Tibial artery (tissue), 4 donors: ENCODE data around the gene GALR1.
"Not testable (repeated sequence)": the region's sequence is repeated elsewhere in the genome, so short reads cannot be mapped to it uniquely, and the experiment has no call there.

Experiments
- DNase-seq, 2 donors: peaks; one replicate each; pipeline ENCODE4 v3.0.0-alpha.2; 2019
- H3K27ac ChIP-seq, 2 donors: fragments of 200-600 bp; sonication (generic) in 1 of 2; 1 replicate in 1 of 2; 2 replicates in 1 of 2; pipeline ENCODE4 v1.5.1; 2018 to 2019; ENCODE audit warnings: mild to moderate bottlenecking in 1 of 2
- H3K27me3 ChIP-seq, 2 donors: fragments of 200-600 bp; sonication (generic) in 1 of 2; one replicate each; pipeline versions ENCODE4 v1.5.1 to v1.6.0; 2016 to 2019
- H3K36me3 ChIP-seq, 3 donors: fragments of 200-600 bp; sonication (generic) in 2 of 3; one replicate each; pipeline ENCODE4 v1.5.1; 2016 to 2019; ENCODE audit warnings: mild to moderate bottlenecking in 2 of 3
- H3K4me1 ChIP-seq, 4 donors: fragments of 200-600 bp; sonication (generic) in 2 of 4; 1 replicate in 3 of 4; 2 replicates in 1 of 4; pipeline ENCODE4 v1.5.1; 2016 to 2019
- H3K4me3 ChIP-seq, 2 donors: fragments of 200-600 bp; sonication (generic) in 1 of 2; 1 replicate in 1 of 2; 2 replicates in 1 of 2; pipeline ENCODE4 v1.5.1; 2018 to 2019; ENCODE audit warnings: mild to moderate bottlenecking in 2 of 2
- H3K9me3 ChIP-seq, 3 donors: fragments of 200-600 bp; sonication (generic) in 1 of 3; one replicate each; pipeline ENCODE4 v1.5.1; 2016 to 2019
- intact Hi-C: fragments of 100-400 bp; cut with DNase I; formaldehyde crosslinking; loops from one replicate; pipeline ENCODE4 v1.15.0; 2023; ENCODE audit warnings: low total_unique reads
- TF ChIP-seq, protein P1 (sequence below), 2 experiments: fragments of 200-600 bp in 1 of 2; fragments of 450-650 bp in 1 of 2; IDR thresholded peaks; one replicate each; pipeline ENCODE4 v1.5.1; 2017 to 2019; ENCODE audit warnings: antibody characterized with exemption in 2 of 2, mild to moderate bottlenecking in 1 of 2, moderate library complexity in 1 of 2

Gene GALR1

DNA sequence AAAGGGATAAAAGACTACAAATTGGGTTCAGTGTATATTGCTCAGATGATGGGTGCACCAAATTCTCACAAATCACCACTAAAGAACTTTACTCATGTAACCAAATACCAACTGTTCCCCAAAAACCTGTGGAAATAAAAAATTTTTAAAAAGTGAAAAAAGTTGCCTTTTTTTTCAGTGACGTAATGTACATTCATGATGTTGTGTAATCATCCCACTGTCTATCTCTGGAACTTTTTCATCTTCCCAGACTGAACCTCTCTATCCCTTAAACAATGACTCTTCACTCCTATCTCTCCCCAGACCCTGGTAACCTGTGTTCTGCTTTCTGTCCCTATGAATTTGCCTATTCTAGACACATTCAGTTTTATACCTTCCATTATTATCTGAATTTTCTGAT, 19.0 kb upstream of the GALR1 start:
- Histone ChIP-seq H3K4me3 (no peak overlapping the region), H3K27ac (no peak overlapping the region), H3K4me1 (no peaks in the 10 kb centered on the region), H3K27me3 (peaks cover 0 to 10% of the 10 kb centered on the region in 2 donors), H3K9me3 (no peaks in the 10 kb centered on the region), H3K36me3 (no peaks in the 10 kb centered on the region)
- no peak for DNase-seq
- intact Hi-C loops: no loop called here
- TF ChIP-seq, protein P1, sequence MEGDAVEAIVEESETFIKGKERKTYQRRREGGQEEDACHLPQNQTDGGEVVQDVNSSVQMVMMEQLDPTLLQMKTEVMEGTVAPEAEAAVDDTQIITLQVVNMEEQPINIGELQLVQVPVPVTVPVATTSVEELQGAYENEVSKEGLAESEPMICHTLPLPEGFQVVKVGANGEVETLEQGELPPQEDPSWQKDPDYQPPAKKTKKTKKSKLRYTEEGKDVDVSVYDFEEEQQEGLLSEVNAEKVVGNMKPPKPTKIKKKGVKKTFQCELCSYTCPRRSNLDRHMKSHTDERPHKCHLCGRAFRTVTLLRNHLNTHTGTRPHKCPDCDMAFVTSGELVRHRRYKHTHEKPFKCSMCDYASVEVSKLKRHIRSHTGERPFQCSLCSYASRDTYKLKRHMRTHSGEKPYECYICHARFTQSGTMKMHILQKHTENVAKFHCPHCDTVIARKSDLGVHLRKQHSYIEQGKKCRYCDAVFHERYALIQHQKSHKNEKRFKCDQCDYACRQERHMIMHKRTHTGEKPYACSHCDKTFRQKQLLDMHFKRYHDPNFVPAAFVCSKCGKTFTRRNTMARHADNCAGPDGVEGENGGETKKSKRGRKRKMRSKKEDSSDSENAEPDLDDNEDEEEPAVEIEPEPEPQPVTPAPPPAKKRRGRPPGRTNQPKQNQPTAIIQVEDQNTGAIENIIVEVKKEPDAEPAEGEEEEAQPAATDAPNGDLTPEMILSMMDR (IDR thresholded peaks at IDR 0.05): no peak

DNA sequence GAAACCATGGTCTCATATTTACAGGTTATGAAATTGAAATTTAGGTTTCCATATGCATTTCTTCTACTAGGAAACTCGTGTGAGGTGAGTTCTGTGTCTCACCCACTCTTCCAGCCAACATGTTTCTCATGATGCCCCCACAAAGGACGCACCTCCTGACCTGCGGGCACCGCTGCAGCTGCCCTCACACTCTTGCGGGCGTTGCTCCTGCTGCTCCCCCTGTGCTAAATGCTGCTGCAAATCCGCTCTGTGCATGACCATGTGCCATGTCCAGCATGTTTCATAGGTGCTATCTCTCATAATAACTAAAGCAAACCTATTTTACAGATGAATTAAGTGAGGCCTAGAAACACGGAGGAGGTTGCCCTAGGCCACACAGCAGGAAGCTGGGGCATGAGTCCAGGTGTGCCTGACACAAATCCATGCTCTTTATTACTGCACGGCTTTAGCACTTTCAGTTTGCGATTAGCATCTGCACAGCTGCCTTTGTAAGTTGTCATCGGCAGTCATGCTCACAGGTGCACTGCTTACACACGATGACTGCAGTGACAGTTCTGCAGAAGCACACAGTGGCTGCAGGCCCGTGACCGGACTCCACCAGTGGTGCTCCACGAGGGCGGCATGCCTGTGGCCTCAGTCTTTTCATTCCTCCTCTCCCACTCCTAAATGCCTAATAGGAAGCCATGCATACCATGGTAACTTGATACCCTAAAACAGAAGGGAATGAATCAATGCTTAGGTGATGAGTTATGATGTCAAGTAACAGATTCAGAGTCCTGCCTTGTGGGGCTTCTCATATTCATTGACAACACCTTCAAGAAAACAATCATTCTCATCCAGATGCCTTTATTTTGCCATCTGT, 14.9 kb upstream of the GALR1 start:
- Histone ChIP-seq H3K27ac (no peak overlapping the region), H3K27me3 (peaks cover 0 to 10% of the 10 kb centered on the region in 2 donors), H3K36me3 (no peaks in the 10 kb centered on the region), H3K9me3 (peaks cover under 1 to 12% (median 8%) of the 10 kb centered on the region in 3 donors), H3K4me1 (no peaks in the 10 kb centered on the region), H3K4me3 (no peak overlapping the region)
- DNase-seq: no peak
- intact Hi-C loops: no loop called here
- TF ChIP-seq, protein P1 (IDR thresholded peaks at IDR 0.05): no peak

DNA sequence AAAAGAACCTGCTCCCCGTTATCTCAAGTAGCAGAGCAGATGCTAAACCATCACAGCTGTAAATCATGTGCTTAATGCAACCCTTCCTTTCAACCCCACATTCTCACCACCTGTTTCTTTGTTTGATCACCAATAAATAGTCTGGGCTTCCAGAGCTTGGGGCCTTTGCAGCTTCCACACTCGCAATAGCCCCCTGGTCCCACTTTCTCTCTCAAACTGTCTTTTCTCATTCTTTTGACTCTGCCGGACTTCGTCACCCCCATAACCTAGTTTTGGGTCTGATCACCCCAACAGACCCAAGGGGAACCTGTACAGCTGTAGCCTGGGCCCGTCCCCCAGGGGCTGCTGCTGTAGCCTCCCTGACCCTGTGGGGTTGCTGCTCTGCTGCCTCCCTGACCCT, 10.4 kb upstream of the GALR1 start:
- H3K4me3 ChIP-seq, DNase-seq, intact Hi-C loops: not testable (repeated sequence)

DNA sequence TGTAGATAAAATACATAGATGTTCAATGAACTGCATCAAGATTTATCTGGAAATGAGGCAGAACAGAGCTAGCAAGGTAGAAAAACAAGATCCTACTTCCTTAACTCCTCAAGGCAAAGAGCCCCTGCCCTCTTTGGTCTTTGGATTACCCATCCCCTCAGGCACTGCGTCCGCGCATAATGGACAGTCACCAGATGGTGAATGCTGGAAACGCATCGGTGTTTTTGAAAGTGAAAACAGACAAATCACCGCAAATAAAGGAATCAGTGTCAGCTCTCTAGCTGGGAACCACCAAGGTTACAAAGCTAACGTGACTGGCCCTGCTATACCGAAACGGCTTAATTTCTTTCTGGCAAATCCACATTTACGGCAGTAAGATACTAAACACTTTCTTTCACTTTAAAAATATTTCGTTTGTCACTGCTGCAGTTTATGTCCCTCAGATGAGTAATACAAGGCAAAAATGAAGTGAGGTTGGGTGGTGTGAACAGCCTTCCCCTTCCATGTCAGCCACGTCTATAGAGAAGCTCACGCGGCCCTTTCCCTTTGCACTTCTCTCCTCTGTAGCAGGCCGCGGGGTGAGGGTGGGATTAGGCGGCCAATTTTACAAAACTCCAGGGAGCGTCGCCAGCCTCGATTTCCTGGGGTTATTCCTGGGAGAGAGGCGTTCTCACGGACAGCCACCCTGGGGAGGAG, 627 bp upstream of the GALR1 start:
- H3K4me1 ChIP-seq: peaks cover 0 to 31% (median 18%) of the 10 kb centered on the region in 4 donors
- TF ChIP-seq, protein P1 (IDR thresholded peaks at IDR 0.05): no peak
- H3K4me3 ChIP-seq: peak overlapping the region; percentile 27
- intact Hi-C loops: no loop called here
- no peak for DNase-seq
- H3K9me3 ChIP-seq: no peaks in the 10 kb centered on the region
- H3K27ac ChIP-seq: no peak overlapping the region
- no peaks in the 10 kb centered on the region for H3K36me3 ChIP-seq
- H3K27me3 ChIP-seq: peaks cover 0 to 50% of the 10 kb centered on the region in 2 donors

More for the DNA sequence above, 10.4 kb upstream of the GALR1 start:
- peaks cover 5 to 22% (median 14%) of the 10 kb centered on the region in 3 donors for H3K9me3 ChIP-seq
- not testable (repeated sequence) for H3K36me3 ChIP-seq, H3K27ac ChIP-seq, H3K4me1 ChIP-seq, H3K27me3 ChIP-seq

DNA sequence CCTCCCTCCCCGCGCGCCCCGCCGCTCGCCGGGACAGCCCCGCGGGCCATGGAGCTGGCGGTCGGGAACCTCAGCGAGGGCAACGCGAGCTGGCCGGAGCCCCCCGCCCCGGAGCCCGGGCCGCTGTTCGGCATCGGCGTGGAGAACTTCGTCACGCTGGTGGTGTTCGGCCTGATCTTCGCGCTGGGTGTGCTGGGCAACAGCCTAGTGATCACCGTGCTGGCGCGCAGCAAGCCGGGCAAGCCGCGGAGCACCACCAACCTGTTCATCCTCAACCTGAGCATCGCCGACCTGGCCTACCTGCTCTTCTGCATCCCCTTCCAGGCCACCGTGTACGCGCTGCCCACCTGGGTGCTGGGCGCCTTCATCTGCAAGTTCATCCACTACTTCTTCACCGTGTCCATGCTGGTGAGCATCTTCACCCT, 865 bp downstream of the GALR1 start:
- TF ChIP-seq, protein P1 (IDR thresholded peaks at IDR 0.05): no peak
- H3K4me1 ChIP-seq: peaks cover 0 to 31% (median 18%) of the 10 kb centered on the region in 4 donors
- no peak for DNase-seq
- H3K9me3 ChIP-seq: no peaks in the 10 kb centered on the region
- H3K36me3 ChIP-seq: no peaks in the 10 kb centered on the region
- peaks cover 0 to 45% of the 10 kb centered on the region in 2 donors for H3K27me3 ChIP-seq
- peak overlapping the region in 1 of 2 donors; percentile 27 for H3K4me3 ChIP-seq
- no peak overlapping the region for H3K27ac ChIP-seq
- intact Hi-C loops: no loop called here
